GM06990 (cell line): ENCODE measurements around the gene LGR4.
"Not testable (repeated sequence)": the region's sequence is repeated elsewhere in the genome, so short reads cannot be mapped to it uniquely, and the experiment has no call there.

ENCODE experiments used
- DNase-seq: peaks from one replicate; pipeline ENCODE4 v3.0.0-alpha.2; 2011; ENCODE audit not compliant: insufficient read length; ENCODE audit errors: extremely low read depth
- H3K27me3 ChIP-seq: replicated peaks from 2 replicates; pipeline ENCODE4 v1.6.0; 2011; ENCODE audit warnings: low read length; ENCODE audit not compliant: control insufficient read depth, insufficient read depth
- H3K36me3 ChIP-seq: 2 replicates; pipeline ENCODE4 v1.5.1; 2011; ENCODE audit warnings: low read length; ENCODE audit not compliant: control insufficient read depth, insufficient read depth
- H3K4me3 ChIP-seq: replicated peaks from 2 replicates; pipeline ENCODE4 v1.5.1; 2011; ENCODE audit warnings: low read depth, mild to moderate bottlenecking, control low read depth, low read length
- CTCF ChIP-seq: IDR thresholded peaks from 2 replicates; pipeline ENCODE4 v1.5.1; 2011; ENCODE audit warnings: low read length, control low read depth, mild to moderate bottlenecking, inconsistent platforms; ENCODE audit not compliant: insufficient read depth, poor library complexity, severe bottlenecking

Gene LGR4, protein sequence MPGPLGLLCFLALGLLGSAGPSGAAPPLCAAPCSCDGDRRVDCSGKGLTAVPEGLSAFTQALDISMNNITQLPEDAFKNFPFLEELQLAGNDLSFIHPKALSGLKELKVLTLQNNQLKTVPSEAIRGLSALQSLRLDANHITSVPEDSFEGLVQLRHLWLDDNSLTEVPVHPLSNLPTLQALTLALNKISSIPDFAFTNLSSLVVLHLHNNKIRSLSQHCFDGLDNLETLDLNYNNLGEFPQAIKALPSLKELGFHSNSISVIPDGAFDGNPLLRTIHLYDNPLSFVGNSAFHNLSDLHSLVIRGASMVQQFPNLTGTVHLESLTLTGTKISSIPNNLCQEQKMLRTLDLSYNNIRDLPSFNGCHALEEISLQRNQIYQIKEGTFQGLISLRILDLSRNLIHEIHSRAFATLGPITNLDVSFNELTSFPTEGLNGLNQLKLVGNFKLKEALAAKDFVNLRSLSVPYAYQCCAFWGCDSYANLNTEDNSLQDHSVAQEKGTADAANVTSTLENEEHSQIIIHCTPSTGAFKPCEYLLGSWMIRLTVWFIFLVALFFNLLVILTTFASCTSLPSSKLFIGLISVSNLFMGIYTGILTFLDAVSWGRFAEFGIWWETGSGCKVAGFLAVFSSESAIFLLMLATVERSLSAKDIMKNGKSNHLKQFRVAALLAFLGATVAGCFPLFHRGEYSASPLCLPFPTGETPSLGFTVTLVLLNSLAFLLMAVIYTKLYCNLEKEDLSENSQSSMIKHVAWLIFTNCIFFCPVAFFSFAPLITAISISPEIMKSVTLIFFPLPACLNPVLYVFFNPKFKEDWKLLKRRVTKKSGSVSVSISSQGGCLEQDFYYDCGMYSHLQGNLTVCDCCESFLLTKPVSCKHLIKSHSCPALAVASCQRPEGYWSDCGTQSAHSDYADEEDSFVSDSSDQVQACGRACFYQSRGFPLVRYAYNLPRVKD

DNA sequence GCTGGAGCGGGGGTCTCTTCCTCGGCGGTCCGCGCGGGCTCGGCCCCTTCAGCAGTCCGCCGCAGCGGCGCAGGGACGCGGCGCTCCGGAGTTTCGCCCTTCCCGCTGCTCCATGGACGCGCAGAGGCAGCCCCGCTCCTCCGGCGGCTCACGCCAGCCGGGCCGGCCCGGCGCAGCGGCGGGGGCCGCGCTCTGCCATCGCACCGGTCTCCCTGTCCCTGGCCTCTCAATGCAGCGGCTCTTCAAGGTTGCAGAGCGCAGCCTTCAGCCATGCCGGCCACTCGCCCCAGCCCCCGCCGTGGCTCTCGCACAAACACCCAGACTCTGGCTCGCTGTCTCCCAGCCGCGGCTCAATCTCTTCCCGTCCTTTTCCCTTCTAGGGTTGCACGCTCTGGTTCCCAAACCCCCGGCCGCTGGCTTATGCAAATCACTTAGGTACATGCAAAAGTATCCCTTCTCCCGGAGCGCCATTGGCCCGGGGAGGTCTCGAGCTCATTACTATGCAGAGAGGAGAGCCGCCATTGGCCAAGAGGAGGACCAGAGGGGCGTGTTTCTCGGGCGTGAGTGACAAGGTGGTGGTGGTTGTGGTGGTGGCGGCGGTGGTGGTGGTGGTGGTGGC, at the start of gene LGR4:
Gene LGR4 (minus strand): TSS at position 393 of the 619 bp plus-strand sequence. CDS start 488 bp downstream, outside the sequence.
- Histone ChIP-seq H3K4me3 (peak within 1 kb of the TSS; percentile 58), H3K27me3 (no peaks in the 10 kb centered on the region), H3K36me3 (no peaks in the 10 kb centered on the region)
- DNase-seq = peak; percentile 74
- TF ChIP-seq CTCF = no peak

DNA sequence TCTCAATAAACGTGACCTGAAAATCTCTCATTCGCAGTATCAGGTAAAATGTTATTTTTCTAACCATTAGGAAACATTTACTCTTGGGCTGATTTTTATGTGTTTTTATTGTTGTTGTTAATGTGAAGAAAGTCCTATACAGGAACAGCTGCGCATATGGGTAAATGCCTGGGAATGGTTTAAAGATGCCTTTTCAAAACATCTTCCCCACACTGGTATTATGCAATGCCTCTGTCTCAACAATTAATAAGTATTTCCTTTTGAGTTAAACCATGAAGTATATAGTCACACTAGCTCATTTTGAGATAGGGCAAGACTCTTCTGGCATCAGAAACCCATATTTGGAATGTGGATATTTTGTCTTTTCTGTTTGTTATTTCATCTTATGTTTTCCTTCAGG, 47.6 kb upstream of the LGR4 start:
- TF ChIP-seq CTCF = no peak
- Histone ChIP-seq H3K36me3 (no peaks in the 10 kb centered on the region), H3K4me3 (no peak overlapping the region), H3K27me3 (no peaks in the 10 kb centered on the region)
- DNase-seq = no peak

- DNase-seq = no peak
- Histone ChIP-seq H3K4me3 (no peak overlapping the region), H3K27me3 (no peaks in the 10 kb centered on the region), H3K36me3 (no peaks in the 10 kb centered on the region)
- TF ChIP-seq CTCF = no peak
These were observed 45.9 kb upstream of the LGR4 start for GRCh38 chr11:27518518-27518917.

- H3K27me3 ChIP-seq, H3K36me3 ChIP-seq, DNase-seq, H3K4me3 ChIP-seq: not testable (repeated sequence)
These were observed 44.9 kb upstream of the LGR4 start for GRCh38 chr11:27517490-27517889.

DNA sequence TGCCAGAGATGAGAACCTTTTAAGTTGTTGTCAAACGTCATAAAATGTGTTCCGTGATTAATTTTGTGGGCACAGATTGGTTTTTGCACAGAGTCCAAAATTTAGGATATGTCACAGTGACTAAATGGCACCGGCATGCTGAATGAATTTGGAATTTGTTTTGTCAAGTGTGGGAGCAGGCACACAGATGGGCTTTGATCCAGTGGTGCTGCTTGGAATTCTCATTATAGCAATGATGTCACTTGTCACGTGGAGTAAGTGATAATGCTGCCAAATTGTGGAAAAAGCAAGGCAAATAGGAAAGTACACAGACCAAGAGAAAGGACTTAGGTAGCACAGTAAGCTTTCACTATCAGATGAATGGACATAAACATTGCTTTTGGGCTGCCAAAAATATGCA, 42.0 kb upstream of the LGR4 start:
- TF ChIP-seq CTCF = no peak

More for the DNA sequence above, 42.0 kb upstream of the LGR4 start:
- no peaks in the 10 kb centered on the region for H3K27me3 ChIP-seq
- H3K36me3 ChIP-seq = no peaks in the 10 kb centered on the region
- H3K4me3 ChIP-seq = no peak overlapping the region
- DNase-seq = no peak
